KOPT-K1 (cell line): ENCODE results near the gene DDX49.
"Not testable (repeated sequence)": the region's sequence is repeated elsewhere in the genome, so short reads cannot be mapped to it uniquely, and the experiment has no call there.

Experiments used
- H3K27ac ChIP-seq: fragments of 200-600 bp; sonication (generic); 2 replicates; pipeline ENCODE4 v1.5.1; 2016; ENCODE audit warnings: antibody characterized with exemption, mild to moderate bottlenecking, low read depth, low read length; ENCODE audit not compliant: poor library complexity, severe bottlenecking
- H3K36me3 ChIP-seq: fragments of 200-600 bp; sonication (generic); 2 replicates; pipeline ENCODE4 v1.5.1; 2017; ENCODE audit warnings: antibody characterized with exemption, mild to moderate bottlenecking, low read length, moderate library complexity; ENCODE audit not compliant: insufficient read depth
- H3K9me3 ChIP-seq: fragments of 200-600 bp; sonication (generic); 2 replicates; pipeline ENCODE4 v1.5.1; 2017; ENCODE audit warnings: antibody characterized with exemption, low read length, mild to moderate bottlenecking; ENCODE audit not compliant: insufficient read depth, poor library complexity, severe bottlenecking

DDX49 gene

DNA sequence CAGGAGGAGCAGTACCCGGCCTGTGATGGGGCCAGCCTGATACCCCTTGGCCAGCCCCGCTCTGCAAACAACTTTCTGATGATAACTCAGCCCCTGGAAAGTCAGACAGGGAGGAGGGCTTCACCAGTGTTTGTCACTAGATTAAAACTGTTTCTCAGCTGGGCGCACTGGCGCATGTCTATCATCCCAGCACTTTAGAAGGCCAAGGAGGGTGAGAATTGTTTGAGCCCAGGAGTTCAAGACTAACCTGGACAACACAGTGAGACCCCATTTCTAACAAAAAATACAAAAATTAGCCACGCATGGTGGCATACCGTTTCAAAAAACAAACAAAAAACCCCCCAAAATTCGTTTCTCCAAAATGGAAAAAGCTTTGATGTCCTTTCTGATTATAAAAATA is 18.0 kb upstream of the DDX49 start:
- Histone ChIP-seq H3K27ac (no peak overlapping the region), H3K36me3 (peaks cover 72% of the 10 kb centered on the region), H3K9me3 (no peaks in the 10 kb centered on the region)

DNA sequence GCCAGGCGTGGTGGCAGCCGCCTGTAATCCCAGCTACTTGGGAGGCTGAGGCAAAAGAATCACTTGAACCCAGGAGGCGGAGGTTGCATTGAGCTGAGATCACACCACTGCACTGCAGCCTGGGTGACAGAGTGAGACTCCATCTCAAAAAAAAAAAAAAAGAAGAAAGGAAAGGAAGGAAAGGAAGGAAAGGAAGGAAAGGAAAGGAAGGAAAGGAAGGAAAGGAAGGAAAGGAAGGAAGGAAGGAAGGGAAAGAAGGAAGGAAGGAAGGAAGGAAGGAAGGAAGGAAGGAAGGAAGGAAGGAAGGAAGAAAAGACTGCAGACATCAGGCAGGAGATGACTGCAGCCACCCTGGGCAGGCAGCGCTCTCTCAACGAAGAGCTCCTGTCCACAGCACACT is 17.0 kb upstream of the DDX49 start:
- not testable (repeated sequence) for H3K9me3 ChIP-seq, H3K27ac ChIP-seq
- H3K36me3 ChIP-seq, result peaks cover 82% of the 10 kb centered on the region

DNA sequence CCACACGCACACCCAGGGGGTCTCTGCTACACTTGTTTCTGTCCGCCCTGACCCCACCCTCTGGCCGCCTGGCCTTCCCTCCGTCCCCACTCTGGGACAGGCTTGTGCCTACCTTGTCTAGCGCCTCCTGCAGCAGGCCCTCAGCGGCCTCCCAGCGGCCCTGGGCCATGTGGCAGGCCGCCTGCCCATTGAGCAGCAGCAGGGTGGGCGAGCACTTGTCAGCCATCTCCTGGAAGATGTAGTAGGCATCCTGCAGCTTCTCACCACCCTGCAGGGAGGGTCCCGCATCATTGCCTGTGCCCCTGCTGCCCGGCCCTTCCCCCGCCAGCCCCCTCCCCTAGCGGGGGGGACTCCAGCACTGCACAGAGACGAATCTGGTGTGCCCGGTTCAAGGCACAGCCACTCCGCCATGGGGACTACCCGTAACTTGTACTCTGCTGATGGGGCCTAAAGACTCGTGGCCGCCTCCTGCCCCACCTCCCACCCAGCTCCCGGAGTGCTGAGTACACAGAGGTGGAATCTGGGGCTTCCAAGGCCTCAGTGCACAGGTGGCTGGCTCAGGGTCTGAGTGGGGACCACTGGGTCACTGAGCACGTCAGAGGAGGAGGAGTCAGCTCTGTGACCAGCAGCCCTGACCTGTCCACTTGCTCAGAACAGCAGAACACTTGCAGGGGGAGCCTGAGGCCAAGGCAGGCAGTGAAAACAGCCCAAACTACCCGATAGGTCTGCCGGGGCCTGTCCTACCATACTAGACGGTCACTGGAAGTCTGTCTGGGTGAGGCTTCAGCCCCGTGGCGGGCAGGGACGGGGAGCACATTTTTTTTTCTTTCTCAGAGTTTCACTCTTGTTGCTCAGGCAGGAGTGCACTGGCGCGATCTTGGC is 16.1 kb upstream of the DDX49 start:
- H3K9me3 ChIP-seq, result no peaks in the 10 kb centered on the region
- peaks cover 90% of the 10 kb centered on the region for H3K36me3 ChIP-seq
- no peak overlapping the region for H3K27ac ChIP-seq

DNA sequence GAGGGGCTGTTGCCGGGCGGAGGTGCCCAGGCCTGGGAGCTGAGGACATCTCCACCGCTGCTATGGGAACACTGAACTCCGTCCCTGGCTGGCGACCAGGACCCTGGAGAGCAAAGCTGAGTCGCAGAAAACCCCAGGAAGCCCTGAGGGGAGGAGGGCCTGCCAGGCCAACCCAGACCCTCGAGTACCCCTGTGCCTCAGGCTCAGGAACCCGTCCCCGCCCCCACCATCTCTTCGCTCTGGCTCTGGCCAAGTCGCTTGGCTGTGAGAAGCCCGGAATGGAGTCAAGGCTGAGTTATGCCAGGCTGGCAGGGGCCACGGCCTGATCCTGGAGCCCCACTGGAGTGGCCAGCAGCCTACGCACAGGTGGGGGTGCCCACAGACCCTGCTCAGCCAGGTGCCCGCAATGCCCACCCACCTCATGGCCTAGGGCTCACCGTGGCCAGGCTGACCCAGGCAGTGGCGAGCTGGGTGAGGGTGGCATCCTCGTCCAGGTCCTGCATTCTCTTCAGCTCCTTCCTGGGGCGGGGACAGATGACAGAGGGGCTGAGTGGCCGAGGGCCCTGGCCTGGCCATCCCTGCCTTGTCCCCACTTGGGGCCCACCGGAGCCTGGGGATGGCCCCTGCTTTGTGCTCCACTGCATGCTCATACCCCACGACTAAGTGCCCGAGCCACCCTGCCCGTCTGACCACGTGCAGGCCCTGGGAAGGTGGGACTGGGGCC is 15.0 kb upstream of the DDX49 start:
- H3K9me3 ChIP-seq, result no peaks in the 10 kb centered on the region
- no peak overlapping the region for H3K27ac ChIP-seq
- peaks cover 91% of the 10 kb centered on the region for H3K36me3 ChIP-seq

DNA sequence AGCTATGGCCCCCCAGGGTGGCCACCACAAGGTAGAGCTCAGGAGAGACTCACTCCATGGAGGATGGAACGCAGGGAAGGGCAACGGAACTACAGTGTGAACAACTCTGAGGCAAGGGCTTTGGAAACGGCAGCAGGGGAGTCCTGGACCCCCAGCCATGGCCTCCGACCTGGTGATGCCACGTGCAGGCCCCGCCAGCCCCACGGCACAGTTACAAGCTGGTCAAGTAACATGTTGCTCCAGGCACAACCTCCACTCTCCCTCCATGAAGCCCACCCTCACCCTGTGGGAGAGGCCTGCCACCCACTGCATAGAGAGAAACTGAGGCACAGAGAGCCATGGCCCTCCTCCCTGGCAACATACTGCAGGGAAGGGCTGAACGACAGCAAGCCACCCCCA is 14.5 kb upstream of the DDX49 start:
- Histone ChIP-seq H3K9me3 (no peaks in the 10 kb centered on the region), H3K36me3 (peaks cover 91% of the 10 kb centered on the region), H3K27ac (no peak overlapping the region)

DNA sequence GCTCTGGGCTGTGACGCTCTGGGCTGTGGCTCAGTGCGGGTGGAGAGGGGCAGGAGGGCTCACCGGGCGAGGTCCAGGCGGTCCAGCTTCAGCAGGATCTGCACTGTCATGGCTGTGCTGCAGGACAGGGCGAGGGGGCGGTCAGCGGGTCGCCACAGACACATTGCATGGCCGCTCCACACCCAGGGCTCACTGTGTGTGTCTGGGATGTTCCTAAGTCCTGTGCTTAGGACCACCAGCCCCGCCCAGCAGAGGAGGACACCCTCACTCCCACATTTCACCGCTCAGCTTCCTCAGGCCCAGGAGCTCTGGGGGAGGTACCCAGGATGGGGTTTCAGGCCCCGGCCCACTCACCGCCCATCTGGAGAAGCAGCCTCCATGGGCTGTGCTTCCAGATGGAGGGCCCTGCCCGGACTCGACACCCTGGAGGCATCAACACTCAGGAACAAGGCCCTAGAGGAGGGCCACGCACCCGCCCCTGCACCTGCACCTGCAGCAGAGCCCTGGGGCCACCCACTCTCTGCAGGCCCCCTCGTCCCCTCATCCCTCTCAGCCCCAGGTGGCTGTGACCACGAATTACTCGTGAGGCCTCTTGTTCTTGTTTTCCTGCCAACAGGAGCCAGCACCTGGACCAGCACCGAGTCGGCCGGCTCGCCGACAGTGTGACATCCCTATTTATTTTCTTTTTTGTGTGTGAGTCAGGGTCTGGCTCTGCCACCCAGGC is 13.8 kb upstream of the DDX49 start:
- H3K9me3 ChIP-seq, result no peaks in the 10 kb centered on the region
- peaks cover 91% of the 10 kb centered on the region for H3K36me3 ChIP-seq

DNA sequence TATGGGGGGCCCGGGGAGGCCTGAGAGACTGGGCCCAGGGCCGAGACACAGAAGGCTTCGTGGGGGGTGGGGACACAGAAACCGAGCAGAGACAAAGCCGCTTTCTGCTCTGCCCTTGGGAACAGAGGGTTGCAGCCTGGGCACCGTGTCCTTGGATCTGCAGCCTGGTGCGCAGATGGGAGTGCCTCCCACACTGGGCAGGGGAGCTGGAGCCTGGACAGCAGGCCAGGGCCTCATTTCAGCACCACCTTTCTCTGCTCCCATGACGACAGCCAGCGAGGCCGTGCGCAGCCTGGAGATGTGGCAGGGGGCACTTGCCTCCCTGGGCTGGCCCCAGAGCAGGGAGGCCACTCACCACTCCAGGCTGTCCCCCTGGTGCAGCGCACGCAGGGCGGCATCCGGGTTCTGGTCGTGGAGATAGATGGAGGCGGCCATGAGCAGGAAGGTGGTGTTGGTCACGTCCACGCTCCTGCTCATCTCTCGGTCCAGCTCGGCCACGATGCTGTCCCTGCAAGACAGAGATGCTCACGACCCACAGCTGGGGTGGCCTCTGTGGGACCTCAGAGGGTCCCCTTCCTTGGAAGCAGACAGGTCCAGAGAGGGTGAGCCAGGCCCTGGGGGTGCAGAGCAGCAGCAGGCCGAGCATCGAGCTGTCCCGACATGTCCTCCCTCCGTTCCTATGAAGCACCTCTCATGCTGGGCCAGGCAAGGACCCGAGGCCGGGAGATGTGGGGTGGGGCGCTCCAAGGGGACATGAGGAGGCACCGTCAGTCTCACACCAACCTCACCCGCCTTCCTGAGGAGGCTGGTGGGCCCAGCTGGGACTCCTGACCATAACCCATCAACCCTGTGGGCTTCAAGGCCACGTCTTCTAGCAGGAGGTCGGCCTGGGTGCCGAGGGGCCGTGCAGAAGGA is 12.7 kb upstream of the DDX49 start:
- Histone ChIP-seq H3K9me3 (no peaks in the 10 kb centered on the region), H3K27ac (no peak overlapping the region), H3K36me3 (peaks cover 89% of the 10 kb centered on the region)

More for the DNA sequence above, 13.8 kb upstream of the DDX49 start:
- H3K27ac ChIP-seq, result no peak overlapping the region

DNA sequence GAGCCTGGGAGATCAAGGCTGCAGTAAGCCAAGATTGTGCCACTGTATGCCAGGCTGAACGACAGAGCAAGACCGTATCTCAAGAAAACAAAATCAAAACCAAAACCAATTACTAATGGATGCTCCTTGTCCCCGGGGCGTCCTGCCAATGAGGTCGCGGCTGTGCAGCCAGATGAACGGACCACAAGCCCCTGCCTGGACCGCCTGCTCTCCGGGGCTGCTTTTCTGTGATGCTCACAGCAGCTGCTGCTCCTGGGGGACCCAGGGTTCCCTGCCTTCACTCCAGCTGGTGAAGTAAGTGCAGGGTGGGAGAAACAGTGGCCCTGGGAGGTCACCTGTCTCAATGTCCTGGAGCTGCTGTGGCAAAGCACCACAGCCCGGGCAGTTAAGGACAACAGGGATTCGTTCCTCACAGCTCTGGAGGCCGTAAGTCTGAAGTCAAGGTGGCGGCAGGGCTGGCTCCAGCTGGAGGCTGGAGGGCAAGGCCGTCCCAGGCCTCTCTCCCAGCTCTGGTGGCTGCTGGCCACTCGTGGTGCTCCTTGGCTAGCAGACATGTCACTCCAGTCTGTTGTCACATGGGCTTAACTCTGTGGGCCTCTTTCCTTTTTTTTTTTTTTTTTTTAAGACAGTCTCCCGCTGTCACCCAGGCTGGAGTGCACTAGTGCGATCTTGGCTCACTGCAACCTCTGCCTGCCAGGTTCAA is 10.4 kb upstream of the DDX49 start:
- Histone ChIP-seq H3K9me3 (no peaks in the 10 kb centered on the region), H3K27ac (no peak overlapping the region), H3K36me3 (peaks cover 95% of the 10 kb centered on the region)

DNA sequence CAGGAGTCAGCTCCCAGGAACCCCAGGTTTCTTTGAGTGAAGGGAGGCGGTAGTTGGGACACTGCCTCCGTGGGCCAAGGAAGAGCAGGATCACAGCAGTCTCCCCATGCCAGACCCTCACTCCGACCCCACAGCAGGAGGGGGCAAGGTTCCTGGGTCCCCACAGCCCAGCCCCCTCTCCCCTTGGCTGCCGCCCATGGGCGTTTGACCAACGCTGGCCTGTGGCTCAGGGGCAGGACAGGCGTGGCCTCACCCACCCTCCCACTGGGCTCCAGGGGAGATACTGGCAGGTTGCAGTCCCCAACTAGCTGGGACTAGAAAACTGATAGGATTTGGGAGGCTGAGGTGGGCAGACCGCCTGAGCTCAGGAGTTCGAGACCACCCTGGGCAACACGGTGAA is 9.5 kb upstream of the DDX49 start:
- H3K36me3 ChIP-seq, result peaks cover 95% of the 10 kb centered on the region
- no peak overlapping the region for H3K27ac ChIP-seq
- no peaks in the 10 kb centered on the region for H3K9me3 ChIP-seq

DNA sequence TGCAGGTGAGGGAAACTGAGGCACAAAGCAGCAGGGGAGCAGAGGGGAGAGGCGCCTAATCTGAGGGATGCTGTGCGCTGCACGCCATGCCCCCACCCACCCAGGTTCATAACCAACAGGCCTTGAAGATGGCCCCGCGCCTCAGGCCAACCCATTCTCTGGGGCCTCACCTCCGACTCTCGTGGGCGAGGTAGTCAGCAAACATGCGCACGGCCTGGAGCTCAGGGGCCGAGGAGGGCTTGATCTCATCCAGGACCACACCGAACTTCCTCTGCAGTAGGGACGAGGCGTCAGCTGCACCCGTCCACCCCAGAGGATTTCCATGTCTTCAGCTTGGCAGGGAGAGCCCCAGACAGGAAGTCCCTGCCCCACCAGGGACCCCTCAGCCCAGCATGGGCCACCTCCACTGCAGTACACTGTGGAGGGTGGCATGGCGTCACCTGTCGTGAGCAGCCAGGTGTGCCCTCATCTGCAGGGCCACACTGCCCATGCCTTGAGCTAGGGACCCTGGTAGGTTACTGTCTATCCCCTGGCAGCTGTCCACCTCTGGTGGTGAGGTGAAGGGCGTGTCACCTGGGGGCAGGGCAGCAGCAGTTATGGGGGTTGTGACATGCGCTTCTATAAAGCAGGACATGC is 8.6 kb upstream of the DDX49 start:
- Histone ChIP-seq H3K27ac (no peak overlapping the region), H3K36me3 (peaks cover 95% of the 10 kb centered on the region), H3K9me3 (no peaks in the 10 kb centered on the region)

DNA sequence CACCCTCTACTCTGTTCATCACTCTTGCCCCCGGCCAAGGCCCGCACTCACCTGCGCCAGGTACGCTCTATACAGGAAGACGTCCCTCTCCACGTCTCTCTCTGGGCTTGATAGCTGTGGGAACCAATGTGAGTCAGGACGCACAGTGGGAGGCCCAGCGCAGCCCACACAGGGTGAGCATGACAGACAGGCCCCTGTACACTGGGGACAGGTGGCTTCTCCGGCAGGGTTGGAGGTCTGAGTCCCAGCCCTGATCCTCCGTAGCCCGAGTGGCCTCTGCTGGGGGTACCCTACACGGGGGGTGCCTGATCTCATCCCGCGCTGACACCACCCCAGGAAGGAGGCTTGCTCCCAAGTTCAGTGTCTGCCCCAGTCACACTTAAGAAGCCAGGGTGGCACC is 6.6 kb upstream of the DDX49 start:
- H3K27ac ChIP-seq, result no peak overlapping the region
- H3K9me3 ChIP-seq, result no peaks in the 10 kb centered on the region
- peaks cover 78% of the 10 kb centered on the region for H3K36me3 ChIP-seq

DNA sequence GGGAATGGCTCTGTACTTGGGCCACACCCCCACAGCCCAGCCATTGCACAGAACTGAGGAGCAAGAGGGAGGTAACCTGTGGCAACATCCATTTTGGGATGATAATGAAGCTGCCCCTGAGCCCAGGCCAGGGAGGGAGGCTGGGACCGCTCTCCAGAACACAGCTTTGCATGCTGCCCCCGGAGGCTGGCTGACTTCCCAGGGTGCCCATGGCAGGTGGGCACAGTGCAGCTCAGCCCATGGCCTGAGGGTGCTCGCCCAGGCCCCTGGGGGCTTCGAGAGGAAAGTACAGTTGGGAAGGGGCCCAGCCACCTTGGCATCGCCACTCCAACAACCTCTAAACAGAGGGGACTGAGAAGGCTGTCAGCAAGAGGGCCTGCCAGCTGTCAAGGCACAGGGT is 6.0 kb upstream of the DDX49 start:
- Histone ChIP-seq H3K9me3 (no peaks in the 10 kb centered on the region), H3K36me3 (peaks cover 75% of the 10 kb centered on the region), H3K27ac (no peak overlapping the region)

DNA sequence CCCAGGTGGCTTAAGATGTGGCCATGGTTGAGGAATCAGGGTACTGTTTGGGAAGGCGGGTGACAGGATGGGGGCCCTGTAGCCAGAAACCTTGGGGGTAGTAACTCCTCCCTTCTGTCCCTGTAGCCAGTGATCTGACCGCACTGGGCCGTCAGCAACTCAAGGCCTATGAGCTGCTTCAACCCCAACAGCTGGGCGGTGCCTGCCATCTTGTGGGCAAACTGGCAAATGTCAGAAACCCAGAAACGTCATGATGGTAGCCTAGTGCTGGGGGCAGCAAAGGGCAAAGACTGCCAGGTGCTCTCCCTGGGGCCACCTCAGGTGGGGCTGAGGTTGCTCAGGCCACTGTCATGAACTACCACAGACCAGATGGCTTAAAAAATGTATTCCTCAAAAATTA is 3.9 kb upstream of the DDX49 start:
- no peak overlapping the region for H3K27ac ChIP-seq
- H3K9me3 ChIP-seq, result no peaks in the 10 kb centered on the region
- peaks cover 55% of the 10 kb centered on the region for H3K36me3 ChIP-seq

DNA sequence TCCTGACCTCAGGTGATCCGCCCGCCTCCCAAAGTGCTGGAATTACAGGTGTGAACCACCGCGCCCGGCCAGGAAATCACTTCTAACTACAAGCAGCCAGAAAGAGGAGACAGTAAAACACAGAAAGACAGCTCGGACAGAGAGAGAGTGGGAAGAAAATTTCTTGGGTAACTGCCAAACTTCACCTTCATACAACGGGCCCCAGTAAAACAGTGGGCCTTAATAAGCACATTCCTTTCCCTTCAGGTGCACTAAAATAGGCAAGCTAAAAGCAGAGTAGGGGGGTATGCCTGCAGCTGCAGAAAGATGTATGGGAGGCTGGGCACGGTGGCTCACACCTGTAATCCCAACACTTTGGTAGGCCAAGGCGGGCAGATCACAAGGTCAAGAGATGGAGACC is 1.9 kb upstream of the DDX49 start:
- not testable (repeated sequence) for H3K27ac ChIP-seq, H3K9me3 ChIP-seq
- H3K36me3 ChIP-seq, result peaks cover 49% of the 10 kb centered on the region
